ENCODE data around the gene DIP2A.

DNA sequence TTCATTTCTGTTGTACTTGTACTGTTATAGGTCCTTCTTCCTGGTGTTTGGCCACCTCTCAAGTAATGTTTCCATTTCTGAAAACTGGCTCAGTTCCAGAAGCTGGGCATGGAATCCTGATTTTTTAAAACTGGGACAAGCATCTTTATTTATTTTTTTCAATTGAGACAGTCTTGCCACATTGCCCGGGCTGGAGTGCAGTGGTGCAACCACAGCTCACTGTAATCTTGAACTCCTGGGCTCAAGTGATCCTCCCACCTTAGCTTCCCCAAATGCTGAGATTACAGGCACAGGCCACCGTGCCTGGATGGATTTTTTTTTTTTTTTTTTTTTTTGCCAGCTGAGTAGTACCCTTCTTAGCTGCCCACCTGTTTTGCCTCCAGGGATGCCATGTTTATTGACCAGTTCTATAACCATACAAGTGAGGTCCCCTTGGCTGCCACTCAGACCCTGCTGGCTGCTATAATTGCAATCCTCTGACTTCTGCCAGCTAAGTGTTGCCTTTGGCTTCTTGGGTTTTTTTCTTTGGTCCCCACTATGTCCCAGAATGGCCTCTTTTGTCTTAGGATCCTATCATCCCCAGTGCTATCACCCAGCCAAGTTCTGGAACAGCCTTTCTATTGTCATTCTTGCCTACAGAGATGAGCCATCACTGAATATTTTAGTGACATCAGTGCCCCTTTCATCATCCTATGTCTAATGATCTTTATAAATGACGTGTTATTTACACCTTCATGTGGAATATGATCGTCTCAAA is 3.9 kb upstream of the DIP2A start:
- TF ChIP-seq, protein P1, sequence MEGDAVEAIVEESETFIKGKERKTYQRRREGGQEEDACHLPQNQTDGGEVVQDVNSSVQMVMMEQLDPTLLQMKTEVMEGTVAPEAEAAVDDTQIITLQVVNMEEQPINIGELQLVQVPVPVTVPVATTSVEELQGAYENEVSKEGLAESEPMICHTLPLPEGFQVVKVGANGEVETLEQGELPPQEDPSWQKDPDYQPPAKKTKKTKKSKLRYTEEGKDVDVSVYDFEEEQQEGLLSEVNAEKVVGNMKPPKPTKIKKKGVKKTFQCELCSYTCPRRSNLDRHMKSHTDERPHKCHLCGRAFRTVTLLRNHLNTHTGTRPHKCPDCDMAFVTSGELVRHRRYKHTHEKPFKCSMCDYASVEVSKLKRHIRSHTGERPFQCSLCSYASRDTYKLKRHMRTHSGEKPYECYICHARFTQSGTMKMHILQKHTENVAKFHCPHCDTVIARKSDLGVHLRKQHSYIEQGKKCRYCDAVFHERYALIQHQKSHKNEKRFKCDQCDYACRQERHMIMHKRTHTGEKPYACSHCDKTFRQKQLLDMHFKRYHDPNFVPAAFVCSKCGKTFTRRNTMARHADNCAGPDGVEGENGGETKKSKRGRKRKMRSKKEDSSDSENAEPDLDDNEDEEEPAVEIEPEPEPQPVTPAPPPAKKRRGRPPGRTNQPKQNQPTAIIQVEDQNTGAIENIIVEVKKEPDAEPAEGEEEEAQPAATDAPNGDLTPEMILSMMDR (IDR thresholded peaks at IDR 0.05): no peak
- TF ChIP-seq POLR2AphosphoS5 (IDR thresholded peaks at IDR 0.05) (no peak), EP300 (IDR thresholded peaks at IDR 0.05) (no peak)
